ENCODE measurements around the gene TMEM100.
A peak's percentile ranks its signal among the peaks of the same experiment; 100 is the strongest.

TMEM100 gene

DNA sequence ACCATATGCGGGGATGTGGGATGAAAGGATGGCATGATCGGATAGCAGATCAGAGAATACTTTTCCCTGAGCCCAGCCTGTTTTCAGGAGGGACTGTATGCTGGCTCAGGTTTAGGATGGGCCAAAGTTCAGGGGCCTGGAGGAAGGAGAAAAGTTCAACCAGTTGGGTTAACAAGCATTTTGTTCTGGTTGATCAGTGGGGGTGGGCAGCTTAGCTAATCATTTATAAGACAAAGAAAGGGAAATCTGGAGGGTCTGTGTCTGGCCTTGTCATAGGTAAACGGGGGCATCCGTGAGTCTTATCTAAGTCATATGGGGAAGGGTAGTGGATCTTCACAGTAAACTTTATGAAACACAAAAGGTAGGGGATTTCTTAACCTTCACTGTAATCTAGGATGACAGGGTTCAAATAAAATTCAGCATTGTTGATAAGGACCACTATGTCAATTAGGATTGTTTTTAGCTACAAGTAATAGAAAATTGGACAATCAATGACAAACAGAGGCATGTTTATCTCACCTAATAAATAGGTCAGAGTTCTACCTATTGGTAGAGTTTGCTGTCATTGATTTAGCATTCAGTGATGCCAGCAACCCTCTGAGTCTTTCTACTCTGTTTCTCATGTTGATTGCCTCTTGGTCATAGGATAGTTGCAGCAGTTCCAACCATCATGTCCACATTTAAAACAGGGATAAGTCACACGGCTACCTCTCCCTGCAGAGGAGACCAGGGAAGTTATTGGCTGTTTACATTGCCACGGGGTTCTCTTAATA is 39.6 kb upstream of the TMEM100 start:
- TF ChIP-seq POLR2AphosphoS5 (IDR thresholded peaks at IDR 0.05; ENCODE audit: borderline replicate concordance, low read depth, low read length) (no peak), EZH2 (IDR thresholded peaks at IDR 0.05) (no peak), FOXP2 (optimal IDR thresholded peaks at IDR 0.05; ENCODE audit: control extremely low read depth, extremely low read length, insufficient read depth) (no peak)
- Histone ChIP-seq H3K36me3 (ENCODE audit: insufficient read depth, low read length) (no peaks in the 10 kb centered on the region), H3K9me3 (ENCODE audit: low read depth, low read length) (no peaks in the 10 kb centered on the region), H3K4me3 (no peak overlapping the region), H3K27ac (no peak overlapping the region; the same call in 1 of the 2 replicates), H3K9ac (ENCODE audit: insufficient read length) (no peak overlapping the region)
- DNase-seq (ENCODE audit: low read depth, low spot score), result no peak

DNA sequence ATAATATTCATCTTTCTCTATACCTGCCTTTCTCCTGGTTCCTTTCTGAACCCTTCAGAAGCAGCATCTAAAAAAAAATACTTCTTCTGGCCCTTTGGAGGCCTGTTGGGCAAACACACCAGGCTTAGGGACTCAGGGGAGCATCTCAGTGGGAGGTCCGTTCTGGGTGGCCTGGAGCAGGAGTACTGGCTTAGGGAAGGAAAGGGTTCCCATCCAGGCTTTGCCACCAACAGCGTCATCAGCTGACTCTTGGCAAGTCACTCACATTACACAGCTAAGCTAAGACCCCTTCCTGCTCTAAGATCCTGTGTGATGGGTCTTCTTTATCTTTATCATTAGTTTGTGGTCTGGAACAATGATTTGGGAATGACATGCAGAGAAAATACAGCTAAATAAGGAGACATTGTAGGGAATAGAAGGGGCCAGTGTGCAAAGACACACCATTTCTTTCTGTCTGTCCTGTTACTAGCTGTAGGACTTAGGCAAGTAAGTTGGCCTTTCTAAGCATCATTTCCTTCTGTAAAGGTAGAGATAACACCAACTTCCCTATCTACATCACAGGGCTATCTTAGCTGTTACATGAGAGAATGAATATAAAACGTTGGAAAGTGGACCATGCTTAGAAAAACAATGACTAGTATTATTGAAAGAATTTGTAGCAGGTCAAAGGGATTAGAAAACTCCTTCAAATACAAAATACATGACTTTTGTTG is 38.1 kb upstream of the TMEM100 start:
- DNase-seq (ENCODE audit: low read depth, low spot score), result no peak
- Histone ChIP-seq H3K27ac (no peak overlapping the region), H3K36me3 (ENCODE audit: insufficient read depth, low read length) (no peaks in the 10 kb centered on the region), H3K9ac (ENCODE audit: insufficient read length) (no peak overlapping the region), H3K9me3 (ENCODE audit: low read depth, low read length) (no peaks in the 10 kb centered on the region), H3K4me3 (no peak overlapping the region)
- TF ChIP-seq POLR2AphosphoS5 (IDR thresholded peaks at IDR 0.05; ENCODE audit: borderline replicate concordance, low read depth, low read length), result no peak
- TF ChIP-seq FOXP2 (optimal IDR thresholded peaks at IDR 0.05; ENCODE audit: control extremely low read depth, extremely low read length, insufficient read depth), result no peak

DNA sequence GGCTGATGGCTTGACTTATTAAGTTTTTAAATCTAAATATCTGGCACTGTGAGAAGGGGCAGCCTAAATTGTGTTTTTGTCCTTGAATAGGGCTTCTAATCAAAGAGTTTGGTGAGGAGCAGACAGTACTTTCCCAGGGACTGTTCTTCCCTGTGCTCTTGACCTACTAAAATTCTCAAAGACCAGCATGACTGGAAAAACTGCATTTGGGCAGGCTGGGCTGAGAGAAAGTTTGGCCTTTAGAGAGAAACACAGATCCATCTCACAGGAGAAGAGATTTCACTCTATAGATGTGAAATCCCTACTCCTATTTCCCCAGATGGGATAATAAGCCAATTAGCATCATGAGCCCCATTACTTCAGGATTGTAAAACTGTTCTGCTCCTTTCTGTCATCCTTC is 35.5 kb upstream of the TMEM100 start:
- no peak overlapping the region for H3K9ac ChIP-seq (ENCODE audit: insufficient read length)
- no peak for DNase-seq (ENCODE audit: low read depth, low spot score)

DNA sequence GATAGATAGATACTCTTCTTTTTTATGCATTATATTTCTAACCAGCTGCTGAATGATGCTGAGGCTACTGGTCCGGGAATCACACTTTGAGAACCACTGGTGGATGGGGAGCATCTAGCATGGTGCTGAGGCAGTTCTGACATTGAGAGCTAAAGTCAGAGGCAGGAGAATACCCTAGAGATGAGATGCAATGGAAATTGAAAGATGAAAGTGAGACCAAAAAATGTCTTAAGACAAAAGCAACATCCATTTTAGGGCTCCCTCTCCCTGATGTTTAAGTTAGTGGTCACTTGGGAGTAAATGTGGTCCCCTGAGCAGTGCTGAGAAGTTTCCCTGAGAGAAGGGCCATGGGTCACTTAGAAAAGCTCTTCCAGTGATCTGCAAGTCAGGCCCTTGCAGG is 35.0 kb upstream of the TMEM100 start:
- H3K36me3 ChIP-seq (ENCODE audit: insufficient read depth, low read length), result no peaks in the 10 kb centered on the region
- H3K4me3 ChIP-seq, result no peak overlapping the region
- H3K9ac ChIP-seq (ENCODE audit: insufficient read length), result no peak overlapping the region
- no peak for DNase-seq (ENCODE audit: low read depth, low spot score)
- no peaks in the 10 kb centered on the region for H3K9me3 ChIP-seq (ENCODE audit: low read depth, low read length)
- H3K27ac ChIP-seq, result no peak overlapping the region
- TF ChIP-seq EZH2 (IDR thresholded peaks at IDR 0.05) (no peak), FOXP2 (optimal IDR thresholded peaks at IDR 0.05; ENCODE audit: control extremely low read depth, extremely low read length, insufficient read depth) (no peak), POLR2AphosphoS5 (IDR thresholded peaks at IDR 0.05; ENCODE audit: borderline replicate concordance, low read depth, low read length) (no peak)

More for the DNA sequence above, 35.5 kb upstream of the TMEM100 start:
- no peaks in the 10 kb centered on the region for H3K36me3 ChIP-seq (ENCODE audit: insufficient read depth, low read length)
- no peaks in the 10 kb centered on the region for H3K9me3 ChIP-seq (ENCODE audit: low read depth, low read length)
- TF ChIP-seq EZH2 (IDR thresholded peaks at IDR 0.05), result no peak
- no peak for TF ChIP-seq POLR2AphosphoS5 (IDR thresholded peaks at IDR 0.05; ENCODE audit: borderline replicate concordance, low read depth, low read length)
- TF ChIP-seq FOXP2 (optimal IDR thresholded peaks at IDR 0.05; ENCODE audit: control extremely low read depth, extremely low read length, insufficient read depth), result no peak
- no peak overlapping the region for H3K27ac ChIP-seq
- H3K4me3 ChIP-seq, result no peak overlapping the region

DNA sequence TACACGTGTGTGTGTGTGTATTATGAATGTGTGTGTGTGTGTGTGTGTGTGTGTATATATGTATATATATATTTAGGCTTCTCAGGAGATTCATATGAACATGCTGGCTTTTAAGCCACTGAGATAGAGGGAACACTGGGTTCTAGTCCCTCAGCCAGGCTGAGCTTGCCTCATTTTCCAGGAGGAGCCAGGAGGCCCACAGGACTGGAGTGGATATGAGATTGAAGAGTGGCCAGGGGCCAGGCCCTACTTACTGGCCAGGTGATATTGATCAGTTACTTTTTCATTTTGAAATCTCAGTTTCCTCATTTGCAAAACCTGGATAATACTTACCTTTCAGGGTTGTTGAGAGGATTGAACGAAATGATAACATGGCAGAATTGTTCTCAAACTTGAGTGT is 34.0 kb upstream of the TMEM100 start:
- Histone ChIP-seq H3K9me3 (ENCODE audit: low read depth, low read length) (no peaks in the 10 kb centered on the region), H3K36me3 (ENCODE audit: insufficient read depth, low read length) (no peaks in the 10 kb centered on the region), H3K4me3 (no peak overlapping the region), H3K9ac (ENCODE audit: insufficient read length) (no peak overlapping the region), H3K27ac (no peak overlapping the region)
- no peak for DNase-seq (ENCODE audit: low read depth, low spot score)
- TF ChIP-seq FOXP2 (optimal IDR thresholded peaks at IDR 0.05; ENCODE audit: control extremely low read depth, extremely low read length, insufficient read depth) (no peak), EZH2 (IDR thresholded peaks at IDR 0.05) (no peak), POLR2AphosphoS5 (IDR thresholded peaks at IDR 0.05; ENCODE audit: borderline replicate concordance, low read depth, low read length) (no peak)

DNA sequence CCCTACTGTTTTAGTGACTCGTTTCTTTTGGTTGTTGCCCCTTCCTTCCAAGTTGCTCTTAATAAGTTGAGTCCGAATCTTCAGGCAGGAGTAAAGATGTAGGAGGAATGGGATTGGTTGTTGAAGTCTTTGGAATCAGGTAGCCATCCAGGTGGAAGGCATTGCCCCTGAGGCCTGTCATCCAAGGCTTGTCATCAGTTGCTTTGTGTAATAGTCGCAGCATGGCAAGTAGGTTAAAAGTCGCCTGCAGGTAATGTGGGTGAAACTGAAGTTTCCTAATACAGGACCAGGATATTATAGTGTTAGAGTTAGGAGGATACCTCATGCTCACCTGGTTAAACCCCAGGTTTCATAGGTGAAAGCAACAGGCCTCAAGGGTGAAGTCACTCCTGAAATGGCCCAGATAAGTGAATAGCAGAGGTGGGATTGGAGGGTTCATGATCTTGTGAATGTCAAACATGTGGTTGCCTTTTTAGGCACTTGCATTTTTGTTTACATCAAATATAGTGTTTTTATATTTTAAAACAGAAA is 29.1 kb upstream of the TMEM100 start:
- Histone ChIP-seq H3K9ac (ENCODE audit: insufficient read length) (peak overlapping the region; percentile 71), H3K4me3 (peak overlapping the region; percentile 95), H3K27ac (no peak overlapping the region), H3K9me3 (ENCODE audit: low read depth, low read length) (no peaks in the 10 kb centered on the region), H3K36me3 (ENCODE audit: insufficient read depth, low read length) (no peaks in the 10 kb centered on the region)
- TF ChIP-seq POLR2AphosphoS5 (IDR thresholded peaks at IDR 0.05; ENCODE audit: borderline replicate concordance, low read depth, low read length) (no peak), FOXP2 (optimal IDR thresholded peaks at IDR 0.05; ENCODE audit: control extremely low read depth, extremely low read length, insufficient read depth) (no peak), EZH2 (IDR thresholded peaks at IDR 0.05) (no peak)
- no peak for DNase-seq (ENCODE audit: low read depth, low spot score)

DNA sequence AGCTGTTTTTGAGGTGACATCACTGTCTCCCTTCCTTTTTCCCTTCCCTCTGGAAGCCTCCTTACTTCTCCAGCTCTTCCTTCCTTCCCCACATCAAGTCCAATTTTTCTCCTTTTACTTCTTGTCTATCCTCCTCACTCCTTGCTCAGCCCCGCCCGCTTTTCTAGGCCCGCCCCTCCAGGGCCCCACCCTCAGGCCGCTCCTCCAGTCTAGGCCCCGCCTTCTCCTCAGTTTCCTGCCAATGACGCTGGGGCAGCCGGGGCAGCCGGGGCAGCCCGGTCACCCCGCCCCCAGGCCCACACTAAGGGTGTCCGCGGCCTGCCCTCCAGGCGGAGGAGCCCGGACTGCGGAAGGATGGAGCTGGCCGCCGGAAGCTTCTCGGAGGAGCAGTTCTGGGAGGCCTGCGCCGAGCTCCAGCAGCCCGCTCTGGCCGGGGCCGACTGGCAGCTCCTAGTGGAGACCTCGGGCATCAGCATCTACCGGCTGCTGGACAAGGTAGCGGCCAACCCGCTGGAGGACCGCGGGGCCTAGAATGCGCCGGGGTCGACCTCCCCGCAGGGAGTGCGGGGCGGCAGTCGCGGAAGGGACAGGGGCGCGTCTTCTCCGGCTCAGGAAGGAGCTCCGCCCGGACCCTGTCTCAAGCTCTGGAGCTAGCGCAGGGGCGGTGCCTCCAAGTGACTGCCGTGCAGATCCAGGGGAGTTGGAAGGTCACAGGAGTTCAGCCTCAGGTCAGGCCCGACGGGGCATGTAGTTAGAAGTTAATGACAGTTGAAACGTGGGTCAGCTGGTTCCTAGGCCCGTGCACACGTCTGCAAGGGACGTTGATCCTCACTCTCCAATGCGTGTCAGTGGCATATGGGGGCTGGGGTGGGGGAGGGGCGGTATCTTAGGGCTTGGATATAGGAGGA is 28.3 kb upstream of the TMEM100 start, which contains the start of gene PCTP:
PCTP (plus strand) TSS at position 302 of the 908 bp plus-strand sequence; CDS start at position 355, 53 bp downstream.
- no peak for DNase-seq (ENCODE audit: low read depth, low spot score)
- H3K27ac ChIP-seq, result no peak within 1 kb of the TSS
- H3K9ac ChIP-seq (ENCODE audit: insufficient read length), result peak within 1 kb of the TSS; percentile 71
- TF ChIP-seq FOXP2 (optimal IDR thresholded peaks at IDR 0.05; ENCODE audit: control extremely low read depth, extremely low read length, insufficient read depth) (peak; percentile 27), POLR2AphosphoS5 (IDR thresholded peaks at IDR 0.05; ENCODE audit: borderline replicate concordance, low read depth, low read length) (no peak)
- peak within 1 kb of the TSS; percentile 95 for H3K4me3 ChIP-seq
- H3K9me3 ChIP-seq (ENCODE audit: low read depth, low read length), result no peaks in the 10 kb centered on the region
- H3K36me3 ChIP-seq (ENCODE audit: insufficient read depth, low read length), result no peaks in the 10 kb centered on the region

Measured in SK-N-MC (cell line).